K562 (cell line): ENCODE results near the gene ERN1. TPM values are rescaled to one million over a fixed set of nuclear protein-coding genes. Genes with fewer than 3 reads are reported as not detected.

Experiments
- ESRRA ChIP-seq: fragments of 450-650 bp; IDR thresholded peaks from 2 replicates; pipeline ENCODE4 v1.6.1; 2014; ENCODE audit warnings: low read depth, mild to moderate bottlenecking, moderate library complexity, borderline replicate concordance
- PRPF4 ChIP-seq: fragments of 200-400 bp; formaldehyde crosslinking; IDR thresholded peaks from one replicate; pipeline ENCODE4 v1.6.1; 2017; ENCODE audit warnings: low read length, low read depth, mild to moderate bottlenecking; ENCODE audit not compliant: insufficient read depth, poor library complexity, severe bottlenecking
- SMC3 ChIP-seq: conservative IDR thresholded peaks from 2 replicates; pipeline ENCODE4 v1.6.1; 2011; ENCODE audit warnings: low read depth, low read length, improper control_type of control experiment; ENCODE audit not compliant: insufficient read depth
- ZBTB1 ChIP-seq: sonication (generic); formaldehyde crosslinking; IDR thresholded peaks from 2 replicates; pipeline ENCODE4 v1.8.1; 2023; ENCODE audit warnings: missing genetic modification reagents, low read depth, mild to moderate bottlenecking, borderline replicate concordance
- polyA plus RNA-seq, 8 experiments: library from polyadenylated mRNA; depleted of rRNA in 4 of 8; stranded (reverse) in 5 of 8; unstranded in 3 of 8; fragments of >200 nt; fragmentation: Nextera tagmentation in 2 of 8; fragmentation: Illumina TruSeq in 1 of 8; extraction: Ambion mirVana in 2 of 8; extraction: Trizol in 1 of 8; gene quantifications; 2 replicates each; pipeline versions ENCODE4 v1.2.1 to v1.2.3, GENCODE V29; 2011 to 2014; ENCODE audit warnings: inconsistent platforms in 1 of 8, missing spikeins in 1 of 8
- total RNA-seq, 7 experiments: library from RNA; depleted of rRNA in 6 of 7; stranded (reverse); fragments of >200 nt in 6 of 7; fragmentation: Illumina TruSeq in 2 of 7; extraction: Trizol in 2 of 7; gene quantifications; 2 replicates each; pipeline versions ENCODE4 v1.2.1 to v1.2.3, GENCODE V29; 2011 to 2021; ENCODE audit warnings: low replicate concordance in 1 of 7
- TF ChIP-seq, protein P1 (sequence below): fragments of 450-650 bp; formaldehyde crosslinking; IDR thresholded peaks from 2 replicates; pipeline ENCODE4 v1.4.0; 2020; ENCODE audit warnings: mild to moderate bottlenecking, moderate library complexity
- TF ChIP-seq, protein P2 (sequence below), 2 experiments: fragments of 450-650 bp; formaldehyde crosslinking in 1 of 2; IDR thresholded peaks; 2 replicates each; pipeline versions ENCODE4 v1.4.0 to v1.6.1; 2014 to 2020; ENCODE audit warnings: mild to moderate bottlenecking in 2 of 2, borderline replicate concordance in 1 of 2, low read depth in 1 of 2

ERN1 gene
- total and polyA plus RNA-seq, 9 of the 15 experiments (the other 6 are each of a cell fraction or from before 2014, with no cell fraction given), result 2.1 to 22.5 (median 7.3) TPM

DNA sequence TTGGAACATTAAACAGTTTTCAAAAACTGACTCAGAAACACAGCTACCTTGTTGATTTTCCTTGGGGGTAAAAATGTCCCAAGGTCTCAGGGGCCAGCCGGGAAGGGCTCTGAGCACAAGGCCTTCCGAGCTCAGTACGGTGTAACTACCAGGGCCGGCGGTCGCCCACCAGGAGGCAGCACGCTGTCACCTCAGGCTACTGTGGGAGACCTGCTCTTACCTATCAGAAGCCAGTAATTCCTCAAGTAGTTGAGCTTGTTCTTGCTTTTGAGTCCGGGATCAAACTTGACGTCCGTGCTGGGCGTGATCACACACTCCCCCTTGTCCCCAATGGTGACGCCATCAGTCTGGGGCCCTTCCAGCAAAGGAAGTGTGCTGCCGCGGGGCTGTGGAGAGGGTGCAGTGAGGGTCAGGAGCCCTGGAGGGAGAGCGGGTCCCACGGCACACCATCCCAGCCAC is 66.1 kb downstream of the ERN1 start (continued):
- TF ChIP-seq, protein P1, sequence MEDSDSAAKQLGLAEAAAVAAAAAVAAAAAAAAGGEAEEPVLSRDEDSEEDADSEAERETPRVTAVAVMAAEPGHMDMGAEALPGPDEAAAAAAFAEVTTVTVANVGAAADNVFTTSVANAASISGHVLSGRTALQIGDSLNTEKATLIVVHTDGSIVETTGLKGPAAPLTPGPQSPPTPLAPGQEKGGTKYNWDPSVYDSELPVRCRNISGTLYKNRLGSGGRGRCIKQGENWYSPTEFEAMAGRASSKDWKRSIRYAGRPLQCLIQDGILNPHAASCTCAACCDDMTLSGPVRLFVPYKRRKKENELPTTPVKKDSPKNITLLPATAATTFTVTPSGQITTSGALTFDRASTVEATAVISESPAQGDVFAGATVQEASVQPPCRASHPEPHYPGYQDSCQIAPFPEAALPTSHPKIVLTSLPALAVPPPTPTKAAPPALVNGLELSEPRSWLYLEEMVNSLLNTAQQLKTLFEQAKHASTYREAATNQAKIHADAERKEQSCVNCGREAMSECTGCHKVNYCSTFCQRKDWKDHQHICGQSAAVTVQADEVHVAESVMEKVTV (CRISPR knock-in tag), result peak; percentile 37; the same call in 1 of the 2 replicates
- TF ChIP-seq ESRRA (no peak), PRPF4 (no peak), ZBTB1 (CRISPR knock-in tag) (no peak), SMC3 (peak; percentile 87)
- TF ChIP-seq, protein P2, sequence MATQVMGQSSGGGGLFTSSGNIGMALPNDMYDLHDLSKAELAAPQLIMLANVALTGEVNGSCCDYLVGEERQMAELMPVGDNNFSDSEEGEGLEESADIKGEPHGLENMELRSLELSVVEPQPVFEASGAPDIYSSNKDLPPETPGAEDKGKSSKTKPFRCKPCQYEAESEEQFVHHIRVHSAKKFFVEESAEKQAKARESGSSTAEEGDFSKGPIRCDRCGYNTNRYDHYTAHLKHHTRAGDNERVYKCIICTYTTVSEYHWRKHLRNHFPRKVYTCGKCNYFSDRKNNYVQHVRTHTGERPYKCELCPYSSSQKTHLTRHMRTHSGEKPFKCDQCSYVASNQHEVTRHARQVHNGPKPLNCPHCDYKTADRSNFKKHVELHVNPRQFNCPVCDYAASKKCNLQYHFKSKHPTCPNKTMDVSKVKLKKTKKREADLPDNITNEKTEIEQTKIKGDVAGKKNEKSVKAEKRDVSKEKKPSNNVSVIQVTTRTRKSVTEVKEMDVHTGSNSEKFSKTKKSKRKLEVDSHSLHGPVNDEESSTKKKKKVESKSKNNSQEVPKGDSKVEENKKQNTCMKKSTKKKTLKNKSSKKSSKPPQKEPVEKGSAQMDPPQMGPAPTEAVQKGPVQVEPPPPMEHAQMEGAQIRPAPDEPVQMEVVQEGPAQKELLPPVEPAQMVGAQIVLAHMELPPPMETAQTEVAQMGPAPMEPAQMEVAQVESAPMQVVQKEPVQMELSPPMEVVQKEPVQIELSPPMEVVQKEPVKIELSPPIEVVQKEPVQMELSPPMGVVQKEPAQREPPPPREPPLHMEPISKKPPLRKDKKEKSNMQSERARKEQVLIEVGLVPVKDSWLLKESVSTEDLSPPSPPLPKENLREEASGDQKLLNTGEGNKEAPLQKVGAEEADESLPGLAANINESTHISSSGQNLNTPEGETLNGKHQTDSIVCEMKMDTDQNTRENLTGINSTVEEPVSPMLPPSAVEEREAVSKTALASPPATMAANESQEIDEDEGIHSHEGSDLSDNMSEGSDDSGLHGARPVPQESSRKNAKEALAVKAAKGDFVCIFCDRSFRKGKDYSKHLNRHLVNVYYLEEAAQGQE (IDR thresholded peaks at IDR 0.05; ENCODE audit: borderline replicate concordance), result peak; percentile 81
- TF ChIP-seq, protein P2 (CRISPR knock-in tag; IDR thresholded peaks at IDR 0.05; ENCODE audit: low read depth), result no peak
